GM19372 (cell line): ENCODE measurements around the gene LRRC66.

Experiments
- ATAC-seq: cut with Tn5 transposase; IDR thresholded peaks from one replicate; pipeline ENCODE4 v1.9.1; 2021; ENCODE audit warnings: mild to moderate bottlenecking, low read depth, moderate library complexity; ENCODE audit not compliant: unreplicated experiment

The LRRC66 gene, protein sequence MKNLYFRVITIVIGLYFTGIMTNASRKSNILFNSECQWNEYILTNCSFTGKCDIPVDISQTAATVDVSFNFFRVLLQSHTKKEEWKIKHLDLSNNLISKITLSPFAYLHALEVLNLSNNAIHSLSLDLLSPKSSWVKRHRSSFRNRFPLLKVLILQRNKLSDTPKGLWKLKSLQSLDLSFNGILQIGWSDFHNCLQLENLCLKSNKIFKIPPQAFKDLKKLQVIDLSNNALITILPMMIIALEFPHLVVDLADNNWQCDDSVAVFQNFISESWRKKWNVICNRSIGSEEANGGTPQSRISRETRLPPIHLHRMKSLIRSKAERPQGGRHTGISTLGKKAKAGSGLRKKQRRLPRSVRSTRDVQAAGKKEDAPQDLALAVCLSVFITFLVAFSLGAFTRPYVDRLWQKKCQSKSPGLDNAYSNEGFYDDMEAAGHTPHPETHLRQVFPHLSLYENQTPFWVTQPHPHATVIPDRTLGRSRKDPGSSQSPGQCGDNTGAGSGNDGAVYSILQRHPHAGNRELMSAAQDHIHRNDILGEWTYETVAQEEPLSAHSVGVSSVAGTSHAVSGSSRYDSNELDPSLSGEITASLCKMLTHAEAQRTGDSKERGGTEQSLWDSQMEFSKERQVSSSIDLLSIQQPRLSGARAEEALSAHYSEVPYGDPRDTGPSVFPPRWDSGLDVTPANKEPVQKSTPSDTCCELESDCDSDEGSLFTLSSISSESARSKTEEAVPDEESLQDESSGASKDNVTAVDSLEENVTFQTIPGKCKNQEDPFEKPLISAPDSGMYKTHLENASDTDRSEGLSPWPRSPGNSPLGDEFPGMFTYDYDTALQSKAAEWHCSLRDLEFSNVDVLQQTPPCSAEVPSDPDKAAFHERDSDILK

DNA sequence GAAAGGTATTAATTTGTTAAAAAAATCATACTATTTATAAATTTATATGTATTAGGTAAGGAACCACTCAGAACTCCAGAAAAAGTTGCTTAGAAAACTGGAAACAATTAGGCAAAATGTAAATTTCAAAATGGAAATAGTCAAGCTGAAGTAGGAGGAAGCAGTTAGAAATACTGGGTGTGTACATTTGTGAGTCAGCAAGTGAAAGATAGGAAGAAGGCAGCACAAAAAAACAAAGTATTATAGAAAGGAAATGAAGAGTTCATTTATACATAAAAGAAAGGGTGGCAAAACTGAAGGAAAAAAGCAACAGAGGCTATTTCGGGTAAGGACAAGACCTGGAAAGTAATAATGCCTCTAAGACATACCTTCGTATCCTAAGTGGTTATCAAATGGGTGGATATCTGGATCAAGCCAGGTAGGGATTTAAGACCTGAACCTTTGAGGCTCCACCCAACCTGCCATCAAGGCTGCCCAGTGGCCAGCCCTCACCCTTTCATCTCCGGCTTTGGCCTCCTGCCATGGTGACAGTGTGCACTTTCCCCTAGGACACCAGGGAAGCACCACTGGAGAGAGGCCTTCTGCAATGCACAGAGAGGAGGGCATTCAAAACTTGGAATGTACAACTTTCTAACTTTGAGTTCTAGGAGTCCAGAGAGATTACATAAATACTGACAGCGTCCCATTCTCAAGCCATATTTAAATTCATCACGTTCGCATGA, at the start of gene LRRC66:
Gene LRRC66, minus strand, starts transcription at position 428 of the 722 bp plus-strand sequence. CDS start 2,750 bp downstream, outside the sequence.
- ATAC-seq, result no peak

DNA sequence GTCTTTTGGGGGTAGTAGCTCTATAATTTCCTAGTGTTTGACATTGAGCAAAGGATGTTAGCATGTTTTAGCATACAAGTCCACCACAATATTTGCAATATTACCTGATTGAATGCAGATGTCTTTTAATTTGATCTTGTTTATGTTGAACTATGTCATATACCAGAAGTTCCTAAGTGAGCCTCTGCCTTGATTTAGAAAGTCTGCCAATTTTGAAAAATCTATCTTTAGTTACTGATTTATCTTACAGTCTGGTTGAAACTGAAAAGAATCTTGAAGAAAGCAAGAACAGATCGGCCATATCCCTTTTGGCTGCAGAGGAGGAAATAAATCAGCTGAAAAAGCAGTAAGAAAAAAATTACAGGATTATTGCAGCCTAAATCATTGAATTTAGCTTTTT, 49.4 kb upstream of the LRRC66 start:
- no peak for ATAC-seq

- no peak for ATAC-seq
Measured at GRCh38 chr4:52059372-52059771, 39.2 kb upstream of the LRRC66 start.

GRCh38 chr4:52058275-52058674, 38.1 kb upstream of the LRRC66 start:
- no peak for ATAC-seq

- no peak for ATAC-seq
Measured at GRCh38 chr4:52057196-52057595, 37.0 kb upstream of the LRRC66 start.

GRCh38 chr4:52054254-52054653, 34.1 kb upstream of the LRRC66 start:
- no peak for ATAC-seq

DNA sequence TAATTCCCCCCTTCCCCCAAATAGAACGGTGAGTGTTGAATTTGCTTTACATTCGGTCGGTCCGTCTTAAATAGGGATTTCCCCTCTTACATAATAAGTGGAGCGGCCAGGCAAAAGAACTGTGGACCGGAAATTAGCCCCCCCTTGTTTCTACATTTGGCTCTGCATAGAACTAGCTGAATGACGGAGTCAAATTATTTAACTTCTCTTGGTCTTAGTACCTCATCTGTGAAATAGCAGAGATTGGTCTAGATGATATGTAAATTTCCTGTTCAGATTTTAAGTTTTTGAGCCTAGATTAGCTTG, 32.3 kb upstream of the LRRC66 start:
- peak; percentile 48 for ATAC-seq

GRCh38 chr4:52051615-52052474, 31.7 kb upstream of the LRRC66 start:
- ATAC-seq, result peak; percentile 66

DNA sequence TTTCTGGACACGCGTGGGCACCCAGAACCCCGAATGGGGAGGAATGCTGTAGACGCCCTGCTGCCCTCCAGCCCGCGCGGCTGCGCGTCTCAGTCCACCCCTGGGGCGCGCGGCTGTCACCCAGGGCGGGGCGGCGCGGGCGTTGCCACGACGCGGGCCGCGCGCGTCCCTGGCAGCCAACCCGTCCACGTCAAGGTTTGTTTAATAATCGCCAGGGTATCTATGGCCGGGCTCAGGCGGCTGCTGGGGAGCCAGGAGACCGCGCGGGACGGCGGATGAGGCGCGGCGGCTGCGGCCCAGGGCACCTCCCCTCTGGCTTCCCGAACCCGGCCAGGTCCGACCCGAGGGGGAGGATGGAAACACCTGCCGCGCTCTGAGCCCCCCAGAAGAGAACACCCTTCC, 31.1 kb upstream of the LRRC66 start, which contains the start of gene SPATA18:
Gene SPATA18, plus strand, starts transcription at position 92 of the 402 bp plus-strand sequence. CDS start 401 bp downstream, outside the sequence.
- peak; percentile 37 for ATAC-seq

GRCh38 chr4:52049266-52049665, 29.1 kb upstream of the LRRC66 start:
- no peak for ATAC-seq

GRCh38 chr4:52045028-52045427, 24.9 kb upstream of the LRRC66 start:
- ATAC-seq, result no peak

DNA sequence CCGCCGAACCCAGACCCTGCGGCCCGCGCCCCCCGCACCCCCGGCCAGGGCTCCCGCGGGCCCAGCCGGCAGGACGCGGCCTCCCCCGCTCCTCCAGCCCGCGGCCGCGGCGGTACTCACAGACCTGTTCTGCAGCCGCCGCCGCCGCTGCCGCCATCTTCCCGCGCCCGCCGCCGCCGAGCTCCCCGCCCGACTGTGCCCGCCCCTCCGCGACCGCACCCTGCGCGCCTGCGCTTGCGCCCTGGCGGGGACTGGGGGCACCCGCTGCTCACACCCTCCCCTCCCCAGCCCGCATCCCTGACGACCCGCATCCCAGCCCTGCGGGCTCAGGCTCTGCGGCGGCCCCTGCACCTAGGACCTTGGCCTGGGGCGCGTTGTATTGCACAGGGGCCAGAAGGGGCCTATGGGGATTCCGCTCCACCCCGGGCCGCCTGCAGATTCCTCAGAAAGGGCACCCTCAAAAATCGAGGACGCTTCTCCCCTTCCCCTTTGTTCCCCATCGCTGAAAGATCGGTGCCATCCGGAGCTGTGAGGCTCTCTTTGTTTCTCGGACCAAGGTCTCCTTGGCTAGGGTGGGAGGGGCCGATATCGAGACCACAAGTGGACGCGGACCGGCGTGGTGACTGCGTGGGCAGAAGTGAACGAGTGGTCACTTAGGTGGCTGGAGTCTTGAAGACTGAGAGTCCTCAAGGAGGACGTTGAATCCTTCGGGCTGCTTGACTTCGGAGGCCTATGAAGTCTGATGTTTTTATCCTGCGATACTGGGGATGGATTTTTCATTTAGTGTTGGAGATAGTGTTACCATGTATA, 18.1 kb upstream of the LRRC66 start, which contains the start of gene SGCB:
Gene SGCB, minus strand, starts transcription at position 197 of the 810 bp plus-strand sequence. Its CDS starts 40 bp downstream, at position 157.
- peak; percentile 91 for ATAC-seq

- ATAC-seq, result peak; percentile 55
Measured at GRCh38 chr4:52037689-52038102, 17.5 kb upstream of the LRRC66 start.

DNA sequence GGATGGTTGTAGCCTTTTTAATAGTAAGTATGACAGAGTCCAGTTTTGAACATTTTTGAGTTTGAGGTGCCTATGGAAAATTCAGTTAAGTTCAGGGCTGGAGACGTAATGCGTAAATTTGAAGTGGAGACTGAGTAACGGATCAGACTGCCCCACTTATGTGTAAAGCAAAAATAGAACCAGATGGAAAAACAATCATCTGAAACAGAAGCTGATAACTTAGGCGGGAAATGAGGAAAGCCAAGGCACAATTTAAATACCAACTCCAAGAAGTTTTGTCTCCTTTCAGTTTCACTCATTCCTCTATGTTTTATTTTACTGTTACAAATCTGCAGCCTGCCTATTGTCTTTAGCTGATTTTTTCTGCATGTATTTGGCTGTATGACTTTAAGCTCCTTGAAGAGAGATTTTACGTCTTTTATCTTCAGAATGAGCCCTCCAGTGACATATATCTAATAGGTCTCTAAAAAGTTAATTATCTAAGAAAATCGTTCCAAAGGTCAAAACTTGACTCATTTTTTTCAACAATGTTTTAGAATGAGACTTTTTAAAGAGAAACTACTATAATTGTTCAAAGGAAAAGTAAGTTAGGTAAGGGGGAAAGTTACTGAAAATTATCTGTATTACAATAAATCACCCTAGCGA, 16.8 kb upstream of the LRRC66 start:
- ATAC-seq, result no peak

DNA sequence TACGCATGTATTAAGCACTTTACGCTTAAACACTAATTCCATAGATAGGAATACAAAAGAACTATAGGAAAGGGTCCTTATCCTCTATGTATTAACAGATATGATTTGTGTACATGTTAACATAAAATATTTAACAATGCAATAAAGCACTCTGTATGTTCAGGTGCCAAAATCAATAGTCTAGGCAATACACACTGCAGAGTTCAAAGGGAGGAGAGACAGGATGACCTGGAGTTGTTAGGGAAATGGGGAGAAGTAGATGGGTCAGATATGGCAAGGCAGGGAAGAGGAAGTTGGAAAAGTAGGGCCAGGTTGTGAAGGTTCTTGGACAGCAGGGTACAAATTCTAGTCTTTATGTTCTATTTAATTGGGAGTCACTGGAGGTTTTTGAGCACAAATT, 15.0 kb upstream of the LRRC66 start:
- no peak for ATAC-seq

DNA sequence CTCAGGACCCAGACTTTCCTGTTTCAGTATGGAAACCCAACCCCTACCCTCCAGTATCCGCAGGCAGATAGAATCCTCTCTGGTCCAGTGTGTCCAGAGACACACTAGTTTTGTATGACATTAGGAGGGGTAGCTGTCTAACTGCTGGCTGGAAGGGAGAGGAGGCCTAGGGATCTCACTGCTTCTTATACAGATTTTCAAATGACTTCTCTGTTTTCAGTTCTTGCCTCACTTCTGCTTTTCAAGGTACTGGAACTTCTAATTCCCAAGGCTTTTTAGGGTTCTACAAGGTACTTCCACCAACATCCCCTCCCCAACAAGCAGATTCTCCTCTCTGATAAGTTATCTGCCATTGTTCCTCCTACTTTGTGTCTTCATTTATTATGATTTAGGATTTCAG, 11.8 kb upstream of the LRRC66 start:
- no peak for ATAC-seq

DNA sequence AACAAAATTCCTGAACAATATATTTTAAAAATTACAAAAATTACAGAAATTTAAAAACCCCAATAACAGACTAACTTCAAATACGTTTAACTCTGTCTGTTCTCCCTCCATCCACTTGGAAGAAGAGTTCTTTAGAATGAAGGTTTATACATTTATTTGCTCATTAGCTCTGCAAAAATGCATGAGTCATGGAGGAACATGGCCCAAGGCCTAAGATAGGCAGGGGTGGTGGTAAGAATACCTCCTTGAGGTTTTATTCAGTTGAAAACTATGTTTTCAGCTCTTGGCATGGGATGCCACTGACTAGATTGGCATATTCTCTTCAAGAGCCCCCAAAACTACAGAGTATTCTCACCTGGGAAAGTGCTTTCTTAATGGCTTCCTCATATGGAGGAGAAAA, 8.8 kb upstream of the LRRC66 start:
- no peak for ATAC-seq

DNA sequence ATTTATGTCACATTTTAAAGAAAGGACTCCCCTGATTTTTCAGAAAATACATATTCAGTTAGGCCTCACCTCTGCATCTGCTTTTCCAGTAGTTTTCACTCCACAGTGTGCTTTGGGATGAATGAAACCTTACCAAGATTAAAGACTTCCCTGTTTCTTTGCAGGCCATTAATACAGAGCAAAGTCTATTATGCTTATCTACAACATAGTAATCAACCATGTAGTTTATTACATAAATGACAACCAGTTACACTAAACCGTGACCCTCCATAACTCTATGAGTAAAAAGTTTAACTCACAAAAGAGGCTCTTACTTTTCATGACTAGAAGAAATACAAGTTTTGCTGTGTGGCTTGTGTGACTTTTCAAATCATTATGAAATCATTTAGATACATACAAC, 2.3 kb downstream of the LRRC66 start:
- ATAC-seq, result no peak
